ENCODE measurements around the gene LDLRAD3.

The LDLRAD3 gene

DNA sequence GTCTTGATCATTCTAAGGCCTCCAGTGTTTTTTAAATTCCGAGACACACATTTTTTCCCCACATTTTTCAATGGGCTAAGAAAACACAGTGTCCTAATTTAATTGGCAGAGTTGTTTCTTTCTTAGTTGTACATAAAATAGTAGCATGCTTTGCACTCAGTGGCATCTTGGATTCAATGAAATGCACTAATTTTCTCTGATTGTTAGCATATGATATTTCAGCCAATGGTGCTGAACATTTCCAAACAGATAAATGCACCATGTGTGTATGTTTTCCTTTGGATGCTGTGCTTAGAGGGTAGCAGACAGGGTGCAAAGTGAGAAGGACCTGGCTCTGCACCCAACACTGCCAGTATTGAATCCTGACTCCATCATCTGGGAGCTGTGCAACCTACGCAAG lies 103.5 kb downstream of the LDLRAD3 start:
- TF ChIP-seq, protein P1, sequence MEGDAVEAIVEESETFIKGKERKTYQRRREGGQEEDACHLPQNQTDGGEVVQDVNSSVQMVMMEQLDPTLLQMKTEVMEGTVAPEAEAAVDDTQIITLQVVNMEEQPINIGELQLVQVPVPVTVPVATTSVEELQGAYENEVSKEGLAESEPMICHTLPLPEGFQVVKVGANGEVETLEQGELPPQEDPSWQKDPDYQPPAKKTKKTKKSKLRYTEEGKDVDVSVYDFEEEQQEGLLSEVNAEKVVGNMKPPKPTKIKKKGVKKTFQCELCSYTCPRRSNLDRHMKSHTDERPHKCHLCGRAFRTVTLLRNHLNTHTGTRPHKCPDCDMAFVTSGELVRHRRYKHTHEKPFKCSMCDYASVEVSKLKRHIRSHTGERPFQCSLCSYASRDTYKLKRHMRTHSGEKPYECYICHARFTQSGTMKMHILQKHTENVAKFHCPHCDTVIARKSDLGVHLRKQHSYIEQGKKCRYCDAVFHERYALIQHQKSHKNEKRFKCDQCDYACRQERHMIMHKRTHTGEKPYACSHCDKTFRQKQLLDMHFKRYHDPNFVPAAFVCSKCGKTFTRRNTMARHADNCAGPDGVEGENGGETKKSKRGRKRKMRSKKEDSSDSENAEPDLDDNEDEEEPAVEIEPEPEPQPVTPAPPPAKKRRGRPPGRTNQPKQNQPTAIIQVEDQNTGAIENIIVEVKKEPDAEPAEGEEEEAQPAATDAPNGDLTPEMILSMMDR (IDR thresholded peaks at IDR 0.05; ENCODE audit: borderline replicate concordance, control extremely low read depth, extremely low read depth, insufficient read depth, missing control alignments), result no peak
- DNase-seq (ENCODE audit: low spot score), result no peak
- in situ Hi-C loops (cut with MboI; ENCODE audit: low sequenced_read_pairs, unreplicated experiment), result loop anchor here (25.0 kb wide), 1 partner anchor 435 kb away; the partner anchor contains the start of gene FJX1

GRCh38 chr11:36048496-36049247 lies 104.8 kb downstream of the LDLRAD3 start:
- DNase-seq (ENCODE audit: low spot score), result no peak
- TF ChIP-seq, protein P1 (IDR thresholded peaks at IDR 0.05; ENCODE audit: borderline replicate concordance, control extremely low read depth, extremely low read depth, insufficient read depth, missing control alignments), result no peak
- in situ Hi-C loops (cut with MboI; ENCODE audit: low sequenced_read_pairs, unreplicated experiment), result loop anchor here (25.0 kb wide), 1 partner anchor 436 kb away; the partner anchor contains the start of gene FJX1

DNA sequence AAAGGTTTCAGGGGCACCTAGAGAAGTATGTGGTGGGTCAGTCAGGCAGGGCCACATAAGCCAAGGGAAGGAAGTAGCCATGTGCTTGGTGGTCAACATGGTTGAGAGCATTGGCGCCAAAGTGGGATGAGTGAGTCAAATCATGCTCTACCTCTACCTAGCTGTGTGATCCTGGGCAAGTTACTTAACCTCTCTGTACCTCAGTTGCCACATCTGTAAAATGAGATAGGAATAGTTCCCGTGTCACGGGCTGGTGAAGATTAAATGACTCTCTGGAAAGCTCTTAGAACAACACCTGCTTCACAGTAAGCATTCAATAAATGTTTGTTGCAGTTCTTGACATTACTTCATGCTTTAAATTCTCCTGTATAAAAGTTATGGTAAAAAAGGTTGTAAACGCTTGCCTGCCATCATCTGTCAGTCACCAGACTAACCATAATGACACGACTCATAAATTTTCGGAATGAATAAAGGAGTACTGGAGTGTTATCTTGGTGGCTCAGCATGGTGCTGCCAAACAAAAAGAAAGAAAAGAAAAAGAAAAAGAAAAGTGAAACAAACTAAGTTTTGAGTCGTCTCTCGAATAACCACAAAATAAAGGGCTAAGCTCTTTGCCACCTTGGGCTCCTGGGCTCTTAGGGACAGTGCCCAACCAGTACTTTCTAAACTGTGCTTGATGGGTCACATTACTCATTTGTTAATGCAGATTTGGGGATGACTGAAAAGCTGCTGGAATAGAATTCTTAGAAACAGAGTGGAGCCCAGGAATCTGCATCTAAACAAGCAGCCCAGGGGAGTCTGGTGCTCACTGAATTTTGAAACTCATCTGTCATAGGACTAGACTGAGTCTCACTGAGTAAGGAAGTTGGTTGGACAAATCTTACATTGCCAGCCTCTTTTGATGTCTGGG lies 107.6 kb downstream of the LDLRAD3 start:
- in situ Hi-C loops (cut with MboI; ENCODE audit: low sequenced_read_pairs, unreplicated experiment), result no loop called here
- TF ChIP-seq, protein P1 (IDR thresholded peaks at IDR 0.05; ENCODE audit: borderline replicate concordance, control extremely low read depth, extremely low read depth, insufficient read depth, missing control alignments), result no peak

GRCh38 chr11:36053281-36053680 lies 109.4 kb downstream of the LDLRAD3 start:
- DNase-seq (ENCODE audit: low spot score), result no peak
- TF ChIP-seq, protein P1 (IDR thresholded peaks at IDR 0.05; ENCODE audit: borderline replicate concordance, control extremely low read depth, extremely low read depth, insufficient read depth, missing control alignments), result no peak
- in situ Hi-C loops (cut with MboI; ENCODE audit: low sequenced_read_pairs, unreplicated experiment), result no loop called here

More for the DNA sequence above, 107.6 kb downstream of the LDLRAD3 start:
- no peak for DNase-seq (ENCODE audit: low spot score)

DNA sequence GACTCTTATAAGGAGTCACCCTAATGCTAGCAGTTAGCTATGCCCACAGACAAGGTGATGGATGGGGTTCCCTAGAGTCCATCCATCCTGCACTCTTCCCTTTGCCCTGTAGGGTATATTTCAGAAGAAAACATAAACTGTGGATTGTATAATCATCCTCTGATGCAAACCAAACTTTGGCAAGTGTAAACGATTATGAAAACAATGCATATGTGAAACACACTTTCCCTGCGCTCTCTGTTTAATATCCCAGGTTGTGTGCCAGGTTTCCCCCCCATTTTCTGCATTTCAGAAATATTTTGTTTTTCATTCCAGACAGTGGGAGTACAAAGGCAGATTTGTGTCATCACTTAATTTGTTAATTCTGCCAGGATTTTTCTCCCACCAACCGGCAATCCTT lies 110.0 kb downstream of the LDLRAD3 start:
- DNase-seq (ENCODE audit: low spot score), result no peak
- TF ChIP-seq, protein P1 (IDR thresholded peaks at IDR 0.05; ENCODE audit: borderline replicate concordance, control extremely low read depth, extremely low read depth, insufficient read depth, missing control alignments), result no peak
- in situ Hi-C loops (cut with MboI; ENCODE audit: low sequenced_read_pairs, unreplicated experiment), result no loop called here

GRCh38 chr11:36054628-36055027 lies 110.8 kb downstream of the LDLRAD3 start:
- DNase-seq (ENCODE audit: low spot score), result no peak
- in situ Hi-C loops (cut with MboI; ENCODE audit: low sequenced_read_pairs, unreplicated experiment), result no loop called here
- TF ChIP-seq, protein P1 (IDR thresholded peaks at IDR 0.05; ENCODE audit: borderline replicate concordance, control extremely low read depth, extremely low read depth, insufficient read depth, missing control alignments), result no peak

All from GM13976 (cell line).